HEK293 (cell line): ENCODE measurements around the gene FTO.
A peak's percentile ranks its signal among the peaks of the same experiment; 100 is the strongest.

ENCODE experiments used
- CTCF ChIA-PET: fragments of 350-600 bp; formaldehyde crosslinking; extraction: SDS; loops from one replicate; lab custom pipeline; 2021; ENCODE audit warnings: antibody characterized with exemption; lab: Yijun Ruan, JAX
- POLR2A ChIA-PET: fragments of 300-600 bp; formaldehyde crosslinking; extraction: SDS; loops from one replicate; lab custom pipeline; 2020; ENCODE audit warnings: antibody characterized with exemption, inconsistent platforms; lab: Yijun Ruan, JAX
- H3K27ac ChIP-seq: fragments of 200-500 bp; sonication (Bioruptor generic); 2 replicates; pipeline ENCODE4 v1.5.1; 2014; ENCODE audit warnings: low read depth, low read length, control low read depth, inconsistent platforms; ENCODE audit errors: extremely low read depth
- H3K36me3 ChIP-seq, 2 experiments: fragments of 200-500 bp in 1 of 2; sonication (Bioruptor generic) in 1 of 2; 1 replicate in 1 of 2; 2 replicates in 1 of 2; pipeline ENCODE4 v1.5.1; 2014 to 2017; ENCODE audit warnings: inconsistent platforms in 2 of 2, low read length in 2 of 2; ENCODE audit not compliant: control insufficient read depth in 2 of 2, insufficient read depth in 1 of 2
- H3K4me1 ChIP-seq: fragments of 200-500 bp; sonication (Bioruptor generic); 2 replicates; pipeline ENCODE4 v1.5.1; 2014; ENCODE audit warnings: mild to moderate bottlenecking, low read length, inconsistent platforms; ENCODE audit not compliant: control insufficient read depth, insufficient read depth
- H3K4me3 ChIP-seq: 2 replicates; pipeline ENCODE4 v1.5.1; 2011; ENCODE audit warnings: low read depth, mild to moderate bottlenecking, control low read depth, low read length, moderate library complexity
- H3K9me3 ChIP-seq: fragments of 200-500 bp; sonication (Bioruptor generic); 2 replicates; pipeline ENCODE4 v1.5.1; 2014; ENCODE audit warnings: low read depth, low read length, inconsistent platforms; ENCODE audit not compliant: control insufficient read depth, insufficient read depth
- FEZF1 ChIP-seq: fragments of 450-650 bp; formaldehyde crosslinking; IDR thresholded peaks from 2 replicates; pipeline ENCODE4 v1.5.1; 2016; ENCODE audit warnings: missing biosample characterization, missing genetic modification characterization
- HOXC10 ChIP-seq: sonication (generic); formaldehyde crosslinking; IDR thresholded peaks from 2 replicates; pipeline ENCODE4 v1.8.1; 2023; ENCODE audit warnings: mild to moderate bottlenecking, missing genetic modification reagents
- OSR2 ChIP-seq: fragments of 450-650 bp; formaldehyde crosslinking; IDR thresholded peaks from 2 replicates; pipeline ENCODE4 v1.5.1; 2016; ENCODE audit warnings: missing biosample characterization, missing genetic modification characterization
- OVOL3 ChIP-seq: fragments of 450-650 bp; formaldehyde crosslinking; IDR thresholded peaks from 2 replicates; pipeline ENCODE4 v1.5.1; 2016; ENCODE audit warnings: missing biosample characterization, missing genetic modification characterization
- SP3 ChIP-seq: fragments of 450-650 bp; formaldehyde crosslinking; IDR thresholded peaks from 2 replicates; pipeline ENCODE4 v1.5.1; 2016; ENCODE audit warnings: missing biosample characterization, missing genetic modification characterization
- ZBTB26 ChIP-seq: fragments of 450-650 bp; formaldehyde crosslinking; optimal IDR thresholded peaks from 2 replicates; pipeline ENCODE3; 2016; ENCODE audit warnings: missing biosample characterization, mild to moderate bottlenecking, missing genetic modification characterization
- ZBTB6 ChIP-seq: fragments of 450-650 bp; formaldehyde crosslinking; IDR thresholded peaks from 2 replicates; pipeline ENCODE4 v1.5.1; 2017; ENCODE audit warnings: missing biosample characterization, missing genetic modification characterization
- ZNF175 ChIP-seq: fragments of 450-650 bp; formaldehyde crosslinking; IDR thresholded peaks from 2 replicates; pipeline ENCODE4 v1.5.1; 2016; ENCODE audit warnings: missing biosample characterization, missing genetic modification characterization
- ZNF248 ChIP-seq: fragments of 450-650 bp; formaldehyde crosslinking; IDR thresholded peaks from 2 replicates; pipeline ENCODE4 v1.5.1; 2017; ENCODE audit warnings: missing biosample characterization, missing genetic modification characterization
- ZNF274 ChIP-seq, 2 experiments: fragments of 200-500 bp in 1 of 2; fragments of 450-650 bp in 1 of 2; sonication (Bioruptor generic) in 1 of 2; formaldehyde crosslinking in 1 of 2; IDR thresholded peaks; 2 replicates each; pipeline versions ENCODE4 v1.5.1 to v1.6.1; 2014 to 2016; ENCODE audit warnings: borderline replicate concordance in 1 of 2, inconsistent platforms in 1 of 2, low read length in 1 of 2, missing biosample characterization in 1 of 2, missing genetic modification characterization in 1 of 2
- ZNF292 ChIP-seq: fragments of 450-650 bp; formaldehyde crosslinking; IDR thresholded peaks from 2 replicates; pipeline ENCODE4 v1.5.1; 2016; ENCODE audit warnings: low read depth, missing biosample characterization, missing genetic modification characterization, borderline replicate concordance
- ZNF311 ChIP-seq: fragments of 450-650 bp; formaldehyde crosslinking; IDR thresholded peaks from 2 replicates; pipeline ENCODE4 v1.5.1; 2017; ENCODE audit warnings: missing biosample characterization, missing genetic modification characterization, borderline replicate concordance
- ZNF404 ChIP-seq: fragments of 450-650 bp; formaldehyde crosslinking; IDR thresholded peaks from 2 replicates; pipeline ENCODE4 v1.5.1; 2017; ENCODE audit warnings: missing biosample characterization, missing genetic modification characterization
- ZNF423 ChIP-seq: fragments of 450-650 bp; formaldehyde crosslinking; IDR thresholded peaks from 2 replicates; pipeline ENCODE4 v1.5.1; 2016; ENCODE audit warnings: missing biosample characterization, missing genetic modification characterization
- ZNF433 ChIP-seq: fragments of 450-650 bp; formaldehyde crosslinking; IDR thresholded peaks from 2 replicates; pipeline ENCODE4 v1.5.1; 2016; ENCODE audit warnings: missing biosample characterization, missing genetic modification characterization, low read depth
- ZNF449 ChIP-seq: fragments of 450-650 bp; formaldehyde crosslinking; IDR thresholded peaks from 2 replicates; pipeline ENCODE4 v1.5.1; 2017; ENCODE audit warnings: missing biosample characterization, mild to moderate bottlenecking, missing genetic modification characterization, moderate library complexity
- ZNF555 ChIP-seq: fragments of 450-650 bp; formaldehyde crosslinking; conservative IDR thresholded peaks from 2 replicates; pipeline ENCODE4 v1.5.1; 2017; ENCODE audit warnings: missing biosample characterization, mild to moderate bottlenecking, missing genetic modification characterization, inconsistent platforms
- ZNF843 ChIP-seq: fragments of 450-650 bp; formaldehyde crosslinking; IDR thresholded peaks from 2 replicates; pipeline ENCODE4 v1.5.1; 2016; ENCODE audit warnings: missing biosample characterization, missing genetic modification characterization
- ZSCAN23 ChIP-seq: fragments of 450-650 bp; formaldehyde crosslinking; IDR thresholded peaks from 2 replicates; pipeline ENCODE4 v1.5.1; 2016; ENCODE audit warnings: missing biosample characterization, missing genetic modification characterization
- TF ChIP-seq, protein P1 (sequence below): fragments of 450-650 bp; formaldehyde crosslinking; IDR thresholded peaks from 2 replicates; pipeline ENCODE4 v1.5.1; 2017; ENCODE audit warnings: missing biosample characterization, missing genetic modification characterization
- TF ChIP-seq, protein P2 (sequence below): fragments of 450-650 bp; formaldehyde crosslinking; IDR thresholded peaks from 2 replicates; pipeline ENCODE4 v1.5.1; 2016; ENCODE audit warnings: missing biosample characterization, missing genetic modification characterization

FTO gene

DNA sequence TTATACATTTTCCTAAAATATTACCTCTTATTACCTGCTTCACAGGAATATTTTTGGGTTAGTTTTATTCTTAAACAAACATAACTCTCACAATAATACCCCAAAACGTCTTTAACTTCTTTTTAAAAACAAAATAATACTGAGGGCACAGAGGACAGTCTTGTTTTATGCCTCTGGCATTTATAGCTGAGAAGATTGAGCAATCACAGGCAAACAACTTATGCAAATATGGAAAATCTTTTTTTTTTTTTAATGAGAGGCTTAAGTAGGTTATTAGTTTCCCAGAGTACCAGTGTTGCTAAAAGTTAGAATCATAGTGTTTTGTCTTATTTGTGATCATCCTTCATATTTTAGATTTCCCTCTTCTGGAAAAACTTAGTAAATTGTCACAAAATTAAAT is 195.0 kb downstream of the FTO start (continued):
- TF ChIP-seq ZNF292 (tag by site-specific recombination) = no peak
- TF ChIP-seq ZNF175 (tag by site-specific recombination) = no peak
- no peak for TF ChIP-seq HOXC10 (CRISPR knock-in tag)
- no peak for TF ChIP-seq ZNF311
- no peak for TF ChIP-seq OVOL3 (tag by site-specific recombination)

- no peak overlapping the region for H3K4me3 ChIP-seq
- H3K27ac ChIP-seq = no peak overlapping the region
- peaks cover 10% of the 10 kb centered on the region for H3K4me1 ChIP-seq
- no peaks in the 10 kb centered on the region for H3K36me3 ChIP-seq
- CTCF ChIA-PET = interaction anchor here (0.5 to 0.6 kb wide), 2 partner anchors 9 to 25 kb away, joined by 3 read pairs; no protein-coding TSS in a partner anchor
- POLR2A ChIA-PET = no interaction called here
- H3K9me3 ChIP-seq = no peaks in the 10 kb centered on the region
- TF ChIP-seq OSR2 = no peak
- no peak for TF ChIP-seq ZNF423 (tag by site-specific recombination)
- TF ChIP-seq ZNF433 = no peak
- TF ChIP-seq ZNF248 (tag by site-specific recombination) = no peak
- TF ChIP-seq ZNF555 (tag by site-specific recombination) = no peak
- TF ChIP-seq ZNF843 = no peak
- TF ChIP-seq, protein P1, sequence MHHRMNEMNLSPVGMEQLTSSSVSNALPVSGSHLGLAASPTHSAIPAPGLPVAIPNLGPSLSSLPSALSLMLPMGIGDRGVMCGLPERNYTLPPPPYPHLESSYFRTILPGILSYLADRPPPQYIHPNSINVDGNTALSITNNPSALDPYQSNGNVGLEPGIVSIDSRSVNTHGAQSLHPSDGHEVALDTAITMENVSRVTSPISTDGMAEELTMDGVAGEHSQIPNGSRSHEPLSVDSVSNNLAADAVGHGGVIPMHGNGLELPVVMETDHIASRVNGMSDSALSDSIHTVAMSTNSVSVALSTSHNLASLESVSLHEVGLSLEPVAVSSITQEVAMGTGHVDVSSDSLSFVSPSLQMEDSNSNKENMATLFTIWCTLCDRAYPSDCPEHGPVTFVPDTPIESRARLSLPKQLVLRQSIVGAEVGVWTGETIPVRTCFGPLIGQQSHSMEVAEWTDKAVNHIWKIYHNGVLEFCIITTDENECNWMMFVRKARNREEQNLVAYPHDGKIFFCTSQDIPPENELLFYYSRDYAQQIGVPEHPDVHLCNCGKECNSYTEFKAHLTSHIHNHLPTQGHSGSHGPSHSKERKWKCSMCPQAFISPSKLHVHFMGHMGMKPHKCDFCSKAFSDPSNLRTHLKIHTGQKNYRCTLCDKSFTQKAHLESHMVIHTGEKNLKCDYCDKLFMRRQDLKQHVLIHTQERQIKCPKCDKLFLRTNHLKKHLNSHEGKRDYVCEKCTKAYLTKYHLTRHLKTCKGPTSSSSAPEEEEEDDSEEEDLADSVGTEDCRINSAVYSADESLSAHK (tag by site-specific recombination) = no peak
- TF ChIP-seq ZSCAN23 (tag by site-specific recombination) = no peak
- TF ChIP-seq ZBTB6 (tag by site-specific recombination) = no peak
These were observed 195.5 kb downstream of the FTO start for GRCh38 chr16:53899431-53899830.

DNA sequence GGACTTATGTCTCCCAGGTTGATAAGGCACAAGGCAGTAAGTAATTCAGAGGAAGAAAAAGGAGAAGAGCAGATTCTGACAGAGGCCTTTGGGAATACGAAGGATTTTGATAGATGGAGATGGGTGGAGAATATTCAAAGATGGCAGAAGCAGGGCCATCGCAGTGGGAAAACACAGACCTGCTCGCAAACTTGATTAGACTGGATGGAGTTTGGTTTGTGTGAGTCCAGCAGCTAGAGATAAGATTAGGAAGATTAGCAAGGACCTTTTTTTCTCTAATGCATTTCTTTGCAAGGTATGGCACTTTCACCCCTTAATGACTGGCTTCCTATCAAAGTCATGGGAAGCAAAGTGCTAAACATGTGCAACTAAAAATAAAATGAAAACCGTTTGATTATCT is 196.7 kb downstream of the FTO start:
- no peaks in the 10 kb centered on the region for H3K36me3 ChIP-seq
- no peaks in the 10 kb centered on the region for H3K9me3 ChIP-seq
- TF ChIP-seq ZNF404 (tag by site-specific recombination) = no peak
- TF ChIP-seq FEZF1 = peak; percentile 40; the same call in 1 of the 2 replicates
- no peak overlapping the region for H3K4me3 ChIP-seq
- H3K4me1 ChIP-seq = 0 out of 2 replicates have a peak, but pooled peaks cover 2% of the 10 kb centered on the region
- ChIA-PET CTCF (interaction anchor here (0.7 to 1.0 kb wide), 2 partner anchors 8 to 349 kb away, joined by 3 to 6 read pairs; no protein-coding TSS in a partner anchor), POLR2A (no interaction called here)
- no peak overlapping the region for H3K27ac ChIP-seq

GRCh38 chr16:53901408-53901807 is 197.5 kb downstream of the FTO start:
- ChIA-PET POLR2A (no interaction called here), CTCF (interaction anchor here (1.0 kb wide), 1 partner anchor 9 kb away, joined by 6 read pairs; no protein-coding TSS in a partner anchor)
- Histone ChIP-seq H3K36me3 (no peaks in the 10 kb centered on the region), H3K9me3 (no peaks in the 10 kb centered on the region), H3K4me3 (no peak overlapping the region), H3K4me1 (0 out of 2 replicates have a peak, but pooled peaks cover 2% of the 10 kb centered on the region), H3K27ac (no peak overlapping the region)
- no peak for TF ChIP-seq SP3 (tag by site-specific recombination)
- TF ChIP-seq, protein P2, sequence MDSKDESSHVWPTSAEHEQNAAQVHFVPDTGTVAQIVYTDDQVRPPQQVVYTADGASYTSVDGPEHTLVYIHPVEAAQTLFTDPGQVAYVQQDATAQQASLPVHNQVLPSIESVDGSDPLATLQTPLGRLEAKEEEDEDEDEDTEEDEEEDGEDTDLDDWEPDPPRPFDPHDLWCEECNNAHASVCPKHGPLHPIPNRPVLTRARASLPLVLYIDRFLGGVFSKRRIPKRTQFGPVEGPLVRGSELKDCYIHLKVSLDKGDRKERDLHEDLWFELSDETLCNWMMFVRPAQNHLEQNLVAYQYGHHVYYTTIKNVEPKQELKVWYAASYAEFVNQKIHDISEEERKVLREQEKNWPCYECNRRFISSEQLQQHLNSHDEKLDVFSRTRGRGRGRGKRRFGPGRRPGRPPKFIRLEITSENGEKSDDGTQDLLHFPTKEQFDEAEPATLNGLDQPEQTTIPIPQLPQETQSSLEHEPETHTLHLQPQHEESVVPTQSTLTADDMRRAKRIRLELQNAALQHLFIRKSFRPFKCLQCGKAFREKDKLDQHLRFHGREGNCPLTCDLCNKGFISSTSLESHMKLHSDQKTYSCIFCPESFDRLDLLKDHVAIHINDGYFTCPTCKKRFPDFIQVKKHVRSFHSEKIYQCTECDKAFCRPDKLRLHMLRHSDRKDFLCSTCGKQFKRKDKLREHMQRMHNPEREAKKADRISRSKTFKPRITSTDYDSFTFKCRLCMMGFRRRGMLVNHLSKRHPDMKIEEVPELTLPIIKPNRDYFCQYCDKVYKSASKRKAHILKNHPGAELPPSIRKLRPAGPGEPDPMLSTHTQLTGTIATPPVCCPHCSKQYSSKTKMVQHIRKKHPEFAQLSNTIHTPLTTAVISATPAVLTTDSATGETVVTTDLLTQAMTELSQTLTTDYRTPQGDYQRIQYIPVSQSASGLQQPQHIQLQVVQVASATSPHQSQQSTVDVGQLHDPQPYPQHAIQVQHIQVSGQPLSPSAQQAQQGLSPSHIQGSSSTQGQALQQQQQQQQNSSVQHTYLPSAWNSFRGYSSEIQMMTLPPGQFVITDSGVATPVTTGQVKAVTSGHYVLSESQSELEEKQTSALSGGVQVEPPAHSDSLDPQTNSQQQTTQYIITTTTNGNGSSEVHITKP = no peak
- TF ChIP-seq ZNF449 (tag by site-specific recombination) = no peak
- TF ChIP-seq ZBTB26 (tag by site-specific recombination) = no peak
- TF ChIP-seq ZNF274 (IDR thresholded peaks at IDR 0.05; ENCODE audit: low read length) = no peak
- no peak for TF ChIP-seq ZNF274 (tag by site-specific recombination; IDR thresholded peaks at IDR 0.05; ENCODE audit: borderline replicate concordance)
